Mesendoderm (in vitro differentiated cells): ENCODE measurements around the gene C21orf91.
"Not testable (repeated sequence)": the region's sequence is repeated elsewhere in the genome, so short reads cannot be mapped to it uniquely, and the experiment has no call there.

ENCODE experiments used
- DNase-seq: peaks from one replicate; pipeline ENCODE4 v3.0.0; 2013
- H2AK5ac ChIP-seq: 2 replicates; pipeline ENCODE4 v1.6.1; 2013; ENCODE audit warnings: low read length, inconsistent platforms
- H2BK120ac ChIP-seq: 2 replicates; pipeline ENCODE4 v1.6.1; 2013; ENCODE audit warnings: low read depth, mild to moderate bottlenecking, low read length, moderate library complexity, mixed read lengths
- H2BK15ac ChIP-seq: replicated peaks from 2 replicates; pipeline ENCODE4 v1.6.1; 2013; ENCODE audit warnings: low read depth, mild to moderate bottlenecking, moderate library complexity
- H2BK5ac ChIP-seq: 2 replicates; pipeline ENCODE4 v1.6.1; 2013; ENCODE audit warnings: low read length, inconsistent platforms
- H3K18ac ChIP-seq: 2 replicates; pipeline ENCODE4 v1.6.1; 2013; ENCODE audit warnings: mild to moderate bottlenecking, low read length, mixed read lengths
- H3K23ac ChIP-seq: one replicate; pipeline ENCODE4 v1.6.1; 2013; ENCODE audit warnings: low read length
- H3K27ac ChIP-seq: 2 replicates; pipeline ENCODE4 v1.5.1; 2013; ENCODE audit warnings: low read depth, mild to moderate bottlenecking, inconsistent platforms, low read length, moderate library complexity
- H3K27me3 ChIP-seq: 2 replicates; pipeline ENCODE4 v1.6.1; 2013; ENCODE audit warnings: low read length, control low read depth, mild to moderate bottlenecking, inconsistent platforms; ENCODE audit not compliant: insufficient read depth, poor library complexity
- H3K36me3 ChIP-seq: 2 replicates; pipeline ENCODE4 v1.6.1; 2013; ENCODE audit warnings: low read length, inconsistent platforms; ENCODE audit not compliant: control insufficient read depth, insufficient read depth
- H3K4ac ChIP-seq: one replicate; pipeline ENCODE4 v1.6.1; 2013; ENCODE audit warnings: low read depth, mild to moderate bottlenecking, low read length, moderate library complexity
- H3K4me1 ChIP-seq: 2 replicates; pipeline ENCODE4 v1.6.1; 2013; ENCODE audit warnings: low read depth, low read length, inconsistent platforms; ENCODE audit not compliant: control insufficient read depth
- H3K4me2 ChIP-seq: 2 replicates; pipeline ENCODE4 v1.6.1; 2013; ENCODE audit warnings: low read length
- H3K4me3 ChIP-seq: 2 replicates; pipeline ENCODE4 v1.5.1; 2013; ENCODE audit warnings: mild to moderate bottlenecking, low read length
- H3K56ac ChIP-seq: one replicate; pipeline ENCODE4 v1.6.1; 2013; ENCODE audit warnings: low read length
- H3K79me1 ChIP-seq: 2 replicates; pipeline ENCODE4 v1.6.1; 2013; ENCODE audit warnings: low read length, inconsistent platforms
- H3K79me2 ChIP-seq: 2 replicates; pipeline ENCODE4 v1.6.1; 2013; ENCODE audit warnings: mild to moderate bottlenecking, low read length; ENCODE audit not compliant: control insufficient read depth, insufficient read depth
- H3K9ac ChIP-seq: 2 replicates; pipeline ENCODE4 v1.6.1; 2013; ENCODE audit warnings: low read length, inconsistent platforms
- H4K5ac ChIP-seq: one replicate; pipeline ENCODE4 v1.6.1; 2013; ENCODE audit warnings: low read length
- H4K8ac ChIP-seq: one replicate; pipeline ENCODE4 v1.6.1; 2013; ENCODE audit warnings: low read depth, mild to moderate bottlenecking, control low read depth, low read length, moderate library complexity
- WGBS: extraction: QIAGEN DNeasy Blood & Tissue Kit; methylation state at CpG from one replicate; pipeline ENCODE4 v1.1.7; 2013; ENCODE audit warnings: low lambda C conversion rate, missing lambda C conversion rate; ENCODE audit not compliant: insufficient coverage; ENCODE audit errors: extremely low coverage; 5-methylcytosine and 5-hydroxymethylcytosine counted together

The C21orf91 gene

GRCh38 chr21:17775431-17776126 lies 43.6 kb downstream of the C21orf91 start:
- no peak overlapping the region for H4K8ac ChIP-seq
- no peak overlapping the region for H3K4me3 ChIP-seq
- H3K56ac ChIP-seq: no peak overlapping the region
- H2BK5ac ChIP-seq: no peak overlapping the region
- H3K79me2 ChIP-seq: no peaks in the 10 kb centered on the region
- WGBS: no CpG with 5 or more reads among the region's 17 CpGs
- H3K27ac ChIP-seq: no peak overlapping the region
- H3K23ac ChIP-seq: no peak overlapping the region
- H3K27me3 ChIP-seq: no peaks in the 10 kb centered on the region
- no peak overlapping the region for H3K9ac ChIP-seq
- no peaks in the 10 kb centered on the region for H3K4me1 ChIP-seq
- no peak overlapping the region for H3K4me2 ChIP-seq
- no peak overlapping the region for H2BK15ac ChIP-seq
- H2AK5ac ChIP-seq: no peak overlapping the region
- H4K5ac ChIP-seq: no peak overlapping the region
- H3K18ac ChIP-seq: no peak overlapping the region
- H2BK120ac ChIP-seq: no peak overlapping the region
- H3K36me3 ChIP-seq: no peaks in the 10 kb centered on the region
- no peaks in the 10 kb centered on the region for H3K79me1 ChIP-seq
- no peak for DNase-seq
- no peak overlapping the region for H3K4ac ChIP-seq

- not testable (repeated sequence) for H3K4me3 ChIP-seq, H3K79me2 ChIP-seq, H3K4ac ChIP-seq, H3K18ac ChIP-seq, H2BK120ac ChIP-seq, H3K9ac ChIP-seq, H2BK15ac ChIP-seq, H3K27ac ChIP-seq, H3K27me3 ChIP-seq, H2AK5ac ChIP-seq, H3K4me1 ChIP-seq, H3K79me1 ChIP-seq, H4K8ac ChIP-seq, H3K56ac ChIP-seq, H3K36me3 ChIP-seq, DNase-seq, H2BK5ac ChIP-seq, H4K5ac ChIP-seq, H3K23ac ChIP-seq, H3K4me2 ChIP-seq
- WGBS: no CpG with 5 or more reads among the region's 7 CpGs
Measured at GRCh38 chr21:17775021-17775420, 44.1 kb downstream of the C21orf91 start.

GRCh38 chr21:17769447-17769845 lies 49.7 kb downstream of the C21orf91 start:
- Histone ChIP-seq H3K79me1 (no peaks in the 10 kb centered on the region), H4K5ac (no peak overlapping the region), H2BK120ac (no peak overlapping the region), H3K9ac (no peak overlapping the region), H3K4me1 (no peaks in the 10 kb centered on the region), H3K23ac (no peak overlapping the region), H3K56ac (no peak overlapping the region), H3K4ac (no peak overlapping the region), H4K8ac (no peak overlapping the region), H3K27ac (no peak overlapping the region), H2BK5ac (no peak overlapping the region), H3K4me3 (no peak overlapping the region), H3K18ac (no peak overlapping the region), H3K36me3 (no peaks in the 10 kb centered on the region), H2AK5ac (no peak overlapping the region), H2BK15ac (no peak overlapping the region), H3K27me3 (no peaks in the 10 kb centered on the region), H3K4me2 (no peak overlapping the region), H3K79me2 (no peaks in the 10 kb centered on the region)
- no CpG with 5 or more reads among the region's 3 CpGs for WGBS
- no peak for DNase-seq

GRCh38 chr21:17768840-17769446 lies 50.2 kb downstream of the C21orf91 start:
- no peaks in the 10 kb centered on the region for H3K36me3 ChIP-seq
- no peak overlapping the region for H3K18ac ChIP-seq
- H3K4me2 ChIP-seq: no peak overlapping the region
- no peaks in the 10 kb centered on the region for H3K79me2 ChIP-seq
- WGBS: no CpG with 5 or more reads among the region's 3 CpGs
- no peak overlapping the region for H2BK5ac ChIP-seq
- no peak overlapping the region for H2BK15ac ChIP-seq
- H3K79me1 ChIP-seq: no peaks in the 10 kb centered on the region
- H3K4me1 ChIP-seq: no peaks in the 10 kb centered on the region
- no peak overlapping the region for H4K8ac ChIP-seq
- no peak overlapping the region for H2BK120ac ChIP-seq
- no peak overlapping the region for H4K5ac ChIP-seq
- H3K56ac ChIP-seq: no peak overlapping the region
- H3K9ac ChIP-seq: no peak overlapping the region
- H3K27ac ChIP-seq: no peak overlapping the region
- no peak overlapping the region for H3K4me3 ChIP-seq
- DNase-seq: no peak
- H2AK5ac ChIP-seq: no peak overlapping the region
- no peak overlapping the region for H3K23ac ChIP-seq
- H3K27me3 ChIP-seq: no peaks in the 10 kb centered on the region
- no peak overlapping the region for H3K4ac ChIP-seq

- no CpG with 5 or more reads among the region's 5 CpGs for WGBS
- Histone ChIP-seq H3K9ac (no peak overlapping the region), H4K5ac (no peak overlapping the region)
Measured at GRCh38 chr21:17765207-17765606, 53.9 kb downstream of the C21orf91 start.

More at GRCh38 chr21:17765207-17765606, 53.9 kb downstream of the C21orf91 start:
- H3K36me3 ChIP-seq: no peaks in the 10 kb centered on the region
- no peak overlapping the region for H3K56ac ChIP-seq
- no peak overlapping the region for H4K8ac ChIP-seq
- H2BK15ac ChIP-seq: no peak overlapping the region
- no peak for DNase-seq
- H3K4me3 ChIP-seq: no peak overlapping the region
- no peak overlapping the region for H3K18ac ChIP-seq
- H3K4me2 ChIP-seq: no peak overlapping the region
- no peaks in the 10 kb centered on the region for H3K79me1 ChIP-seq
- no peak overlapping the region for H2BK5ac ChIP-seq
- no peak overlapping the region for H2AK5ac ChIP-seq
- H3K23ac ChIP-seq: no peak overlapping the region
- H3K4ac ChIP-seq: no peak overlapping the region
- H2BK120ac ChIP-seq: no peak overlapping the region
- no peak overlapping the region for H3K27ac ChIP-seq
- H3K27me3 ChIP-seq: no peaks in the 10 kb centered on the region
- H3K79me2 ChIP-seq: no peaks in the 10 kb centered on the region
- no peaks in the 10 kb centered on the region for H3K4me1 ChIP-seq
